Measurements from ENCODE around the gene HDGFL3.

Gene HDGFL3

DNA sequence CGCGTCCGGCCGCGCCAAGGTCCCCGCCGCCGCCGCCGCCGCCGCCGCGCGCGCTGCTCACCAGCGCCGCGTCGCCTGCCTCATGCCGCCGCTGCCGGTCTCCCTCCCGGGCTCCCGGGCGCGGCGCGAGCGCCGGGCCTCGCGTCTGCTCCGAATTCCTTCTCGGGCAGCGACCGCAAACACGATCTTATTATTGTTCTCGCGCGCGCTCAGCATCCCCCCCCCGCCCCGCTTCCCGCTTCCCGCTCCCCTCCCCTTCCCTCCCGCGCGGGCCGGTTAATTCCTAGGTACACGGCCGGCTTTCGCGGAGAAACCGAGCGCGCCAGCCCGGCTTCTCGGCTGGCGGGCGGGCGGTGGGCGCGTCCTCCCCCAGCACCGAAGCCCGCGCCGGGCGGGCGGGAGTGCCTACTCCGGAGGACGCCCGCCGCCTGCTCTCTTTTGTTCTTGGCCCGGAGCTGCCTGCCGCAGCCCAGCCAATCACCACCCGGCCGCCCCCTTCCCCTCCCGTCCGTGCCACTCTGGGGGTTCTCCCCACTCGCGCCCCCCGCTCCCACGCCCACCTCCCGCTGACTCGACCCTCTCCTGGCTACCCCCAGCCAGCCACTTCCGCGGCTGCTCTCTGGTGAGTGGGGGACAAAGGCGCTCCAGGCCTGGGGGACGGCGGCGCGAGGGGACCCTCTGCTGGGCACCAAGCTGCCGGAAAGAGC, at the start of gene HDGFL3:
Gene HDGFL3, minus strand, starts transcription at position 164 of the 707 bp plus-strand sequence. CDS start 409 bp downstream, outside the sequence.
- TF ChIP-seq, protein P1, sequence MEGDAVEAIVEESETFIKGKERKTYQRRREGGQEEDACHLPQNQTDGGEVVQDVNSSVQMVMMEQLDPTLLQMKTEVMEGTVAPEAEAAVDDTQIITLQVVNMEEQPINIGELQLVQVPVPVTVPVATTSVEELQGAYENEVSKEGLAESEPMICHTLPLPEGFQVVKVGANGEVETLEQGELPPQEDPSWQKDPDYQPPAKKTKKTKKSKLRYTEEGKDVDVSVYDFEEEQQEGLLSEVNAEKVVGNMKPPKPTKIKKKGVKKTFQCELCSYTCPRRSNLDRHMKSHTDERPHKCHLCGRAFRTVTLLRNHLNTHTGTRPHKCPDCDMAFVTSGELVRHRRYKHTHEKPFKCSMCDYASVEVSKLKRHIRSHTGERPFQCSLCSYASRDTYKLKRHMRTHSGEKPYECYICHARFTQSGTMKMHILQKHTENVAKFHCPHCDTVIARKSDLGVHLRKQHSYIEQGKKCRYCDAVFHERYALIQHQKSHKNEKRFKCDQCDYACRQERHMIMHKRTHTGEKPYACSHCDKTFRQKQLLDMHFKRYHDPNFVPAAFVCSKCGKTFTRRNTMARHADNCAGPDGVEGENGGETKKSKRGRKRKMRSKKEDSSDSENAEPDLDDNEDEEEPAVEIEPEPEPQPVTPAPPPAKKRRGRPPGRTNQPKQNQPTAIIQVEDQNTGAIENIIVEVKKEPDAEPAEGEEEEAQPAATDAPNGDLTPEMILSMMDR (IDR thresholded peaks at IDR 0.05; ENCODE audit: insufficient read depth, low read depth, low read length, missing control alignments) = peak; percentile 16
- peak within 1 kb of the TSS; percentile 88 for H3K4me3 ChIP-seq (ENCODE audit: low read depth, low read length)
- DNase-seq (ENCODE audit: low read depth) = peak; percentile 64

DNA sequence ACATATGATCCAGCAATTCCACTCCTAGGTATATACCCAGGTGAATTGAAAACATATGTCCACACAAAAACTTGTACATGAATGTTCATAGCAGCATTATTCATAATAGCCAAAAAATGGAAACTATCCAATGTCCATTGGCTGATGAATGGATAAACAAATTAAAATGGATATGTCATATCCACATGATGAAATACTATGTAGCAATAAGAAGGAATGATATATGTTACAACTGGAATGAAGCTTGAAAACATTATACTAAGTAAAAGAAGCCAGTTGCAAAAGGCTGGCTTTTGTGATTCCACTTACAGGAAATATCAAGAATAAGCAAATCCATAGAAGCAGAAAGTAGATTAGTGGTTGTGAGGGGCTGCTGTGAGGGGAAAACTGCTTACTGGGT, 43.2 kb upstream of the HDGFL3 start:
- TF ChIP-seq, protein P1 (IDR thresholded peaks at IDR 0.05; ENCODE audit: insufficient read depth, low read depth, low read length, missing control alignments) = no peak
- no peak overlapping the region for H3K4me3 ChIP-seq (ENCODE audit: low read depth, low read length)
- DNase-seq (ENCODE audit: low read depth) = no peak

DNA sequence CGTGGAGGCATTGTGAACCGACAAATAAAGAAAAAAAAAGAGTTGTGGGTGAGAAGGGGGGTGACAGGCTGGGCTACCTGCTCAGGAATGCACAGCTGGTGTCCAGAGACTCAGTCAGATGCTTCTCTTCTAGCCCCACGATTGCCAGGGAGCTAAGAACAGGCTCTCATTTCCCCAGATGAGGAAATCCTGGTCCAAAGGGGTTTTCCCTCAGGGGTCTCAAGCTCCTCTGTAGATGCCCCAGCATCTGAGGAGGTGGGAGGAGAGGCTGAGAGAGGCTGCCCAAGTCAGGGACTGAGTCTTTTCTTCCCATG, 41.4 kb upstream of the HDGFL3 start:
- H3K4me3 ChIP-seq (ENCODE audit: low read depth, low read length) = no peak overlapping the region
- TF ChIP-seq, protein P1 (IDR thresholded peaks at IDR 0.05; ENCODE audit: insufficient read depth, low read depth, low read length, missing control alignments) = no peak
- DNase-seq (ENCODE audit: low read depth) = no peak

DNA sequence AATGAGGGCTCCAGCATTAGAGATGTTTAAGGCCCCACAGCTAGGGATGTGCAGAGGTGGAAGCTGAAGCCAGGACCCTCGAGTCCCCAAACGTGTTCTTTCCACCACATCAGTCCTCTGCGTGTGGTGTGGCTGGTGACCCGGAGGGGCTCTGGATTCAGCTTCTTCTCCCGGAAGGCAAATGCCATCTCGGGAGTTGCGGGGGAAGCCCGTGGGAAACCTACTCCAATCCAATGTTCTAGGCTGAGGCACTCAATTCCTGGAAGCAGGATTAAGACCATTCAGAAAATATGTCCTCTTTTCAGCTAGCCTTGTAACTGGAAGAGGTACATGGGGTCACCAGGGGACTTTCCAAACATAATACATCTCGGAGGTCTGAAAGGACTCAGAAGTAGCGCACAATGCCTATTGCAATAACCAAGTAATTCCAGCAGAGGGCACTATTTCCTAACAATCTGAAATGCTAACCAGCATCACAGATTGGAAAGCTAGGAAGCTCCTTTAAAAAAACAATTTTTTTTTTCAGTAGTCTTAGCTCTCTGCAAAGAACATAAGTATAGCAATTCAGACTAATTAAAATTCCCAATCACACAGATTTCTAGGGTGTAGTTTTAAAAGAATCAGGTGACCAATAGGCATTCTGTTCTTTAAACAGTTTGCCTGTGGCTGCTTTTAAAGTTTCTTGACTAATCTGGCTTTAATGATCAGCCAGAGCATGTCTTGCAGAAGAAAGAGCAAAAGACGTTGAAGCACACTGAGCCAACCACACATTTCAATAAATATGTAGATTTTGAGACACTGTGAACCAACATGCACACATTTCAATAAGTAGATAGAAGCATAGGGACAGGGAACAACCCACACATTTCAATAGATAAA, 40.8 kb upstream of the HDGFL3 start:
- TF ChIP-seq, protein P1 (IDR thresholded peaks at IDR 0.05; ENCODE audit: insufficient read depth, low read depth, low read length, missing control alignments) = peak; percentile 74
- H3K4me3 ChIP-seq (ENCODE audit: low read depth, low read length) = no peak overlapping the region
- DNase-seq (ENCODE audit: low read depth) = peak; percentile 73

DNA sequence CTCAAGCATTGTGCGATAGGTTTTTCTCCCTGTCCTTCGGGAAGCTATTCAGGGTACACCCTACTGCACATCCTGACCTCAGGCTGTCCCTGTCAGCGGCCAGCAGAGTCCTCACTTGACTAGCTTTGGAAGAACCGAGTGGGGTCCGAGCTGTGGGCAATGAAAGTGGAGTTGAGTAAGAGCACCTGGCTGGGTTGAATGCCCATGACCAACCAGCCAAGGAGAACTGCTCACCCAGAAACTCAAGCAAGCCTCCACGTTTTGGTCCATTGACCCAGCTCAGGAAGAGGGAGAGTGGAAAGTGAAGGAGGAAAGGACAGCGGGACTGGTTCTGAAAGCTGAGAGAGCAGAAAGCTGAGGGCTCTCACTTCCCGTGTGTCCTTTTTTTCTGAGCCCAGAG, 36.0 kb upstream of the HDGFL3 start:
- TF ChIP-seq, protein P1 (IDR thresholded peaks at IDR 0.05; ENCODE audit: insufficient read depth, low read depth, low read length, missing control alignments) = no peak
- H3K4me3 ChIP-seq (ENCODE audit: low read depth, low read length) = no peak overlapping the region
- no peak for DNase-seq (ENCODE audit: low read depth)

DNA sequence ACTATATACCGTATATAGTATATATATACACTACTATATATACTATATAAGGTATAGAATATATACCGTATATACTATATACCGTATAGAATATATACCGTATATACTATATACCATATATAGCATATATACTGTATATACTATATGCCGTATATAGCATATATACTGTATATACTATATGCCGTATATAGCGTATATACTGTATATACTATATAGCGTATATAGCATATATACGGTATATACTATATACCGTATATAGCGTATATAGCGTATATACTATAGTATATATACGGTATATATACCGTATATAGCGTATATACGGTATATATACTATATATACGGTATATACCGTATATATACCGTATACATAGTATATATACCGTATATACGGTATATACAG, 22.6 kb upstream of the HDGFL3 start:
- H3K4me3 ChIP-seq (ENCODE audit: low read depth, low read length) = no peak overlapping the region
- DNase-seq (ENCODE audit: low read depth) = no peak
- TF ChIP-seq, protein P1 (IDR thresholded peaks at IDR 0.05; ENCODE audit: insufficient read depth, low read depth, low read length, missing control alignments) = no peak
